Gastrocnemius medialis (tissue), 4 donors: ENCODE data around the gene CACNA2D2.

Experiments used
- POLR2A ChIP-seq, 2 donors: fragments of 450-650 bp; IDR thresholded peaks; one replicate each; pipeline ENCODE4 v1.6.1; 2017; ENCODE audit warnings: antibody characterized with exemption in 2 of 2, mild to moderate bottlenecking in 2 of 2, moderate library complexity in 2 of 2
- TF ChIP-seq, protein P1 (sequence below), 5 experiments: fragments of 450-650 bp in 3 of 5; fragments of 200-600 bp in 2 of 5; sonication (generic) in 2 of 5; IDR thresholded peaks in 4 of 5; conservative IDR thresholded peaks in 1 of 5; 1 replicate in 4 of 5; 2 replicates in 1 of 5; pipeline ENCODE4 v1.5.1; 2016 to 2019; ENCODE audit warnings: antibody characterized with exemption in 5 of 5, mild to moderate bottlenecking in 3 of 5, moderate library complexity in 3 of 5

- TF ChIP-seq, protein P1, sequence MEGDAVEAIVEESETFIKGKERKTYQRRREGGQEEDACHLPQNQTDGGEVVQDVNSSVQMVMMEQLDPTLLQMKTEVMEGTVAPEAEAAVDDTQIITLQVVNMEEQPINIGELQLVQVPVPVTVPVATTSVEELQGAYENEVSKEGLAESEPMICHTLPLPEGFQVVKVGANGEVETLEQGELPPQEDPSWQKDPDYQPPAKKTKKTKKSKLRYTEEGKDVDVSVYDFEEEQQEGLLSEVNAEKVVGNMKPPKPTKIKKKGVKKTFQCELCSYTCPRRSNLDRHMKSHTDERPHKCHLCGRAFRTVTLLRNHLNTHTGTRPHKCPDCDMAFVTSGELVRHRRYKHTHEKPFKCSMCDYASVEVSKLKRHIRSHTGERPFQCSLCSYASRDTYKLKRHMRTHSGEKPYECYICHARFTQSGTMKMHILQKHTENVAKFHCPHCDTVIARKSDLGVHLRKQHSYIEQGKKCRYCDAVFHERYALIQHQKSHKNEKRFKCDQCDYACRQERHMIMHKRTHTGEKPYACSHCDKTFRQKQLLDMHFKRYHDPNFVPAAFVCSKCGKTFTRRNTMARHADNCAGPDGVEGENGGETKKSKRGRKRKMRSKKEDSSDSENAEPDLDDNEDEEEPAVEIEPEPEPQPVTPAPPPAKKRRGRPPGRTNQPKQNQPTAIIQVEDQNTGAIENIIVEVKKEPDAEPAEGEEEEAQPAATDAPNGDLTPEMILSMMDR (IDR thresholded peaks at IDR 0.05 in 4 of 5, conservative IDR thresholded peaks at IDR 0.05 in 1 of 5), result no peak
- no peak for TF ChIP-seq POLR2A (IDR thresholded peaks at IDR 0.05)
These were observed 183.4 kb downstream of the CACNA2D2 start for GRCh38 chr3:50319894-50320625.
